SK-N-SH (cell line): Measurements from ENCODE around the gene CEACAM4. TPM values are rescaled to one million over a fixed set of nuclear protein-coding genes. Genes with fewer than 3 reads are reported as not detected.

Experiments used
- CTCF ChIA-PET: fragments of 300-600, 350-600 bp; formaldehyde crosslinking; extraction: SDS; loops from one replicate; lab custom pipeline; 2021; lab: Yijun Ruan, JAX
- POLR2A ChIA-PET: fragments of 350-600 bp; sonication (Branson Sonifier 250); formaldehyde crosslinking; extraction: SDS; loops from one replicate; lab custom pipeline; 2020; ENCODE audit warnings: antibody characterized with exemption, inconsistent platforms; lab: Yijun Ruan, JAX
- DNase-seq: peaks from one replicate; pipeline ENCODE4 v3.0.0; 2012
- H2AFZ ChIP-seq: fragments of 200-600 bp; sonication (generic); 2 replicates; pipeline ENCODE4 v1.8.1; 2016; ENCODE audit warnings: antibody characterized with exemption, mild to moderate bottlenecking, low read depth
- H3F3A ChIP-seq: fragments of 200-600 bp; sonication (generic); replicated peaks from 2 replicates; pipeline ENCODE3; 2016; ENCODE audit warnings: antibody characterized with exemption, mild to moderate bottlenecking; ENCODE audit not compliant: insufficient read depth
- H3K27ac ChIP-seq, 2 experiments: fragments of 200-500 bp in 1 of 2; fragments of 200-600 bp in 1 of 2; sonication (Bioruptor generic) in 1 of 2; sonication (generic), shearing (Covaris generic) in 1 of 2; 2 replicates each; pipeline versions ENCODE4 v1.5.1 to v1.6.1; 2014 to 2016; ENCODE audit warnings: low read depth in 2 of 2, inconsistent platforms in 1 of 2, low read length in 1 of 2, mild to moderate bottlenecking in 1 of 2, mixed read lengths in 1 of 2
- H3K27me3 ChIP-seq: fragments of 200-600 bp; sonication (generic), shearing (Covaris generic); 2 replicates; pipeline ENCODE4 v1.6.1; 2016; ENCODE audit warnings: mixed run types; ENCODE audit not compliant: insufficient read depth
- H3K36me3 ChIP-seq, 2 experiments: fragments of 200-500 bp in 1 of 2; fragments of 200-600 bp in 1 of 2; sonication (Bioruptor generic) in 1 of 2; sonication (generic) in 1 of 2; replicated peaks in 1 of 2; 2 replicates each; pipeline versions ENCODE3 to v1.5.1; 2014 to 2016; ENCODE audit warnings: low read length in 1 of 2, mild to moderate bottlenecking in 1 of 2; ENCODE audit not compliant: insufficient read depth in 2 of 2, control insufficient read depth in 1 of 2
- H3K4me1 ChIP-seq, 2 experiments: fragments of 200-500 bp in 1 of 2; fragments of 200-600 bp in 1 of 2; sonication (Bioruptor generic) in 1 of 2; sonication (generic), shearing (Covaris generic) in 1 of 2; 2 replicates each; pipeline versions ENCODE4 v1.5.1 to v1.6.1; 2014 to 2016; ENCODE audit warnings: low read depth in 1 of 2, low read length in 1 of 2, mixed run types in 1 of 2; ENCODE audit not compliant: insufficient read depth in 2 of 2, control insufficient read depth in 1 of 2
- H3K4me2 ChIP-seq: fragments of 200-600 bp; sonication (generic), shearing (Covaris generic); 2 replicates; pipeline ENCODE4 v1.6.1; 2017; ENCODE audit warnings: mixed run types
- H3K4me3 ChIP-seq, 2 experiments: fragments of 200-500 bp in 1 of 2; fragments of 200-600 bp in 1 of 2; sonication (Bioruptor generic) in 1 of 2; sonication (generic), shearing (Covaris generic) in 1 of 2; 2 replicates each; pipeline versions ENCODE4 v1.5.1 to v1.8.1; 2014 to 2016; ENCODE audit warnings: low read depth in 2 of 2, inconsistent platforms in 1 of 2, low read length in 1 of 2, mild to moderate bottlenecking in 1 of 2, mixed read lengths in 1 of 2, moderate library complexity in 1 of 2
- H3K79me2 ChIP-seq: fragments of 200-600 bp; sonication (generic); 2 replicates; pipeline ENCODE4 v1.8.1; 2017; ENCODE audit warnings: mild to moderate bottlenecking; ENCODE audit not compliant: insufficient read depth
- H3K9ac ChIP-seq: fragments of 200-600 bp; sonication (generic); 2 replicates; pipeline ENCODE4 v1.6.1; 2017; ENCODE audit warnings: mixed run types
- H3K9me2 ChIP-seq: fragments of 200-600 bp; sonication (generic); 2 replicates; pipeline ENCODE4 v1.6.1; 2017; ENCODE audit warnings: mixed run types
- H3K9me3 ChIP-seq: fragments of 200-600 bp; sonication (generic); 2 replicates; pipeline ENCODE4 v1.6.1; 2017; ENCODE audit warnings: mixed run types, mild to moderate bottlenecking, moderate library complexity
- H4K20me1 ChIP-seq: fragments of 200-600 bp; sonication (generic); 2 replicates; pipeline ENCODE4 v1.6.1; 2017; ENCODE audit warnings: mild to moderate bottlenecking, mixed run types; ENCODE audit not compliant: insufficient read depth
- ELF1 ChIP-seq: IDR thresholded peaks from 2 replicates; pipeline ENCODE4 v1.4.0; 2012
- FOXJ3 ChIP-seq: sonication (generic); formaldehyde crosslinking; IDR thresholded peaks from 2 replicates; pipeline ENCODE4 v1.5.1; 2020; ENCODE audit warnings: mild to moderate bottlenecking, missing genetic modification reagents
- FOXM1 ChIP-seq: IDR thresholded peaks from 2 replicates; pipeline ENCODE4 v1.4.0; 2012; ENCODE audit warnings: low read depth, mild to moderate bottlenecking
- GABPA ChIP-seq: IDR thresholded peaks from 2 replicates; pipeline ENCODE4 v1.4.0; 2012; ENCODE audit warnings: low read depth, mild to moderate bottlenecking
- IRF3 ChIP-seq: fragments of 150-350 bp; IDR thresholded peaks from 2 replicates; pipeline ENCODE4 v1.6.1; 2016; ENCODE audit warnings: mild to moderate bottlenecking, low read depth, low read length
- RCOR1 ChIP-seq: fragments of 150-350 bp; IDR thresholded peaks from 2 replicates; pipeline ENCODE4 v1.6.1; 2017; ENCODE audit warnings: antibody characterized with exemption, low read length
- RFX5 ChIP-seq: IDR thresholded peaks from 2 replicates; pipeline ENCODE4 v1.6.1; 2012; ENCODE audit warnings: mild to moderate bottlenecking, improper control_type of control experiment, low read length
- RXRA ChIP-seq: IDR thresholded peaks from 2 replicates; pipeline ENCODE4 v1.4.0; 2012; ENCODE audit warnings: low read depth, mild to moderate bottlenecking, borderline replicate concordance
- SIN3A ChIP-seq: IDR thresholded peaks from 2 replicates; pipeline ENCODE4 v1.6.1; 2012; ENCODE audit warnings: low read depth, mild to moderate bottlenecking, low read length, moderate library complexity, borderline replicate concordance
- TAF1 ChIP-seq: IDR thresholded peaks from 2 replicates; pipeline ENCODE4 v1.6.1; 2012; ENCODE audit warnings: low read depth, mild to moderate bottlenecking, low read length, moderate library complexity, borderline replicate concordance
- USF2 ChIP-seq: fragments of 150-350 bp; IDR thresholded peaks from 2 replicates; pipeline ENCODE4 v1.6.1; 2017; ENCODE audit warnings: antibody characterized with exemption, low read length, low read depth, borderline replicate concordance
- ZBTB33 ChIP-seq: IDR thresholded peaks from 2 replicates; pipeline ENCODE4 v1.4.0; 2012; ENCODE audit warnings: low read depth, borderline replicate concordance
- WGBS: methylation state at CpG from one replicate; pipeline ENCODE4 v1.1.6; 2017; ENCODE audit warnings: low lambda C conversion rate; 5-methylcytosine and 5-hydroxymethylcytosine counted together
- polyA plus RNA-seq, 3 experiments: library from polyadenylated mRNA; depleted of rRNA; stranded (reverse); fragments of >200 nt; gene quantifications; 2 replicates each; pipeline ENCODE4 v1.2.3, GENCODE V29; 2012

CEACAM4 gene
- polyA plus RNA-seq, 1 of the 3 experiments (the other 2 are of a cell fraction) = not detected

GRCh38 chr19:41607668-41608067 is 19.2 kb downstream of the CEACAM4 start:
- ChIA-PET POLR2A (no interaction called here), CTCF (interaction anchor here (2.0 to 2.4 kb wide), 2 partner anchors 10 to 12 kb away, joined by 4 to 15 read pairs; no protein-coding TSS in a partner anchor)
- no peak for TF ChIP-seq USF2

GRCh38 chr19:41606215-41606837 is 20.5 kb downstream of the CEACAM4 start:
- Histone ChIP-seq H2AFZ (no peak overlapping the region), H4K20me1 (no peaks in the 10 kb centered on the region), H3K36me3 (no peaks in the 10 kb centered on the region), H3K4me2 (no peak overlapping the region), H3K4me1 (no peaks in the 10 kb centered on the region), H3F3A (no peaks in the 10 kb centered on the region), H3K9me2 (no peaks in the 10 kb centered on the region), H3K27me3 (peaks cover 20% of the 10 kb centered on the region; the same call in 1 of the 2 replicates), H3K9ac (no peak overlapping the region), H3K9me3 (no peaks in the 10 kb centered on the region), H3K4me3 (no peak overlapping the region), H3K27ac (no peak overlapping the region), H3K79me2 (no peaks in the 10 kb centered on the region)
- DNase-seq = no peak
- ChIA-PET POLR2A (no interaction called here), CTCF (interaction anchor here (2.4 to 3.4 kb wide), 2 partner anchors 11 to 36 kb away, joined by 10 to 25 read pairs; no protein-coding TSS in a partner anchor)
- no peak for TF ChIP-seq IRF3
- no peak for TF ChIP-seq FOXJ3 (CRISPR knock-in tag)
- TF ChIP-seq GABPA = no peak
- TF ChIP-seq RCOR1 = no peak
- TF ChIP-seq ZBTB33 = no peak
- no peak for TF ChIP-seq TAF1
- no peak for TF ChIP-seq FOXM1
- TF ChIP-seq ELF1 = no peak
- no peak for TF ChIP-seq RXRA
- TF ChIP-seq RFX5 = no peak
- TF ChIP-seq SIN3A = no peak
- WGBS = 0% methylated on average over 5 of the region's 5 CpGs

More at GRCh38 chr19:41607668-41608067, 19.2 kb downstream of the CEACAM4 start:
- Histone ChIP-seq H3K9me2 (no peaks in the 10 kb centered on the region), H2AFZ (no peak overlapping the region), H3K27ac (no peak overlapping the region), H3K9ac (no peak overlapping the region), H3K27me3 (peaks cover 16% of the 10 kb centered on the region; the same call in 1 of the 2 replicates), H3K79me2 (no peaks in the 10 kb centered on the region), H3K4me2 (no peak overlapping the region), H3K36me3 (no peaks in the 10 kb centered on the region), H3K4me3 (no peak overlapping the region), H3K9me3 (no peaks in the 10 kb centered on the region), H4K20me1 (no peaks in the 10 kb centered on the region), H3F3A (no peaks in the 10 kb centered on the region), H3K4me1 (no peaks in the 10 kb centered on the region)
- DNase-seq = no peak
- WGBS = 5% methylated on average over 1 of the region's 1 CpG
